Motor neuron (in vitro differentiated cells): Measurements from ENCODE around the gene UBE2G2. TPM values are rescaled to one million over a fixed set of nuclear protein-coding genes. Genes with fewer than 3 reads are reported as not detected.
"Not testable (repeated sequence)": the region's sequence is repeated elsewhere in the genome, so short reads cannot be mapped to it uniquely, and the experiment has no call there.

Source experiments
- ATAC-seq, 8 experiments: fragments of 200-7000 bp; cut with Tn5 transposase; replicated peaks in 6 of 8; 2 replicates each; pipeline ENCODE4 v1.8.0; 2021; ENCODE audit warnings: mild to moderate bottlenecking in 8 of 8, moderate library complexity in 8 of 8
- H3K27ac ChIP-seq, 2 donors: fragments of 250-450 bp; sonication (Bioruptor Pico); 2 replicates each; pipeline ENCODE4 v1.9.0; 2021; ENCODE audit warnings: antibody characterized with exemption in 2 of 2, mild to moderate bottlenecking in 2 of 2, moderate library complexity in 1 of 2
- H3K4me1 ChIP-seq, 2 donors: fragments of 250-450 bp; sonication (Bioruptor Pico); replicated peaks in 1 of 2; 2 replicates each; pipeline ENCODE4 v1.6.1; 2021; ENCODE audit warnings: antibody characterized with exemption in 2 of 2, mild to moderate bottlenecking in 2 of 2, moderate library complexity in 1 of 2
- H3K4me3 ChIP-seq, 5 donors: fragments of 250-450 bp; sonication (Bioruptor Pico); 2 replicates each; pipeline ENCODE4 v1.9.0; 2021; ENCODE audit warnings: antibody characterized with exemption in 5 of 5, mild to moderate bottlenecking in 5 of 5, moderate library complexity in 4 of 5
- WGBS, 10 experiments: fragments of 450-650 bp; shearing (Covaris generic); methylation state at CpG; one replicate each; pipeline ENCODE4 v1.0.0; 2022; 5-methylcytosine and 5-hydroxymethylcytosine counted together
- in situ Hi-C, 9 experiments: fragments of 400-800 bp; cut with MboI; loops; one replicate each; pipeline ENCODE4 v1.15.0; 2021; ENCODE audit warnings: low sequenced_read_pairs in 9 of 9, low pct_unique_long_range_greater_than_20kb in 2 of 9; ENCODE audit not compliant: unreplicated experiment in 9 of 9
- total RNA-seq, 8 experiments: library from RNA; unstranded; fragments of 300-600 nt; gene quantifications; 2 replicates each; pipeline versions ENCODE4 v1.2.3 to v1.2.4, GENCODE V29; 2022

The UBE2G2 gene
- total RNA-seq, 8 experiments from 2014 or later = 32.6 to 142 (median 54.7) TPM

DNA sequence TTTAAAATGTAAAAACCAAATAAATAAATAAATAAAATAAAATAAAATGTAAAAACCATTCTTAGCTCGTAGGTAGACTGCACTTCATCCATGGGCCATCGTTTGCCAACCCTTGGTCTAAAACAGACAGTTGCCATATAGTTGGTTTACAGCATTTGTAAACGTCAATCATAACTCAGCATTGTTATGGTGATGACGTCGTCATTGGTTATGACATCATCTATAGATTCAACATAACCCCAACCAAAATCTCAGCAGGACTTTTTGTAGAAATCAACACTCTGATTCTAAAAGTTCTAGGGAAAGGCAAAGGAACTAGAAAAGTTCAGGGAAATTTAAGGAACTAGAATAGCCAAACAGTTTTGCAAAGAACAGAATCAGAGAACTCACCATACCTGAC is 32.0 kb upstream of the UBE2G2 start:
- WGBS, 10 experiments = 28 to 94% (median 80%) methylated on average over 1 to 5 of the region's 5 CpGs
- in situ Hi-C loops = loop anchor here in 1 of 9 experiments (25.0 kb wide), 1 partner anchor 96 kb away; no protein-coding TSS in a partner anchor
- H3K4me1 ChIP-seq = peaks cover 4 to 8% of the 10 kb centered on the region in 2 donors
- H3K4me3 ChIP-seq = no peak overlapping the region
- no peak overlapping the region for H3K27ac ChIP-seq
- ATAC-seq = no peak

DNA sequence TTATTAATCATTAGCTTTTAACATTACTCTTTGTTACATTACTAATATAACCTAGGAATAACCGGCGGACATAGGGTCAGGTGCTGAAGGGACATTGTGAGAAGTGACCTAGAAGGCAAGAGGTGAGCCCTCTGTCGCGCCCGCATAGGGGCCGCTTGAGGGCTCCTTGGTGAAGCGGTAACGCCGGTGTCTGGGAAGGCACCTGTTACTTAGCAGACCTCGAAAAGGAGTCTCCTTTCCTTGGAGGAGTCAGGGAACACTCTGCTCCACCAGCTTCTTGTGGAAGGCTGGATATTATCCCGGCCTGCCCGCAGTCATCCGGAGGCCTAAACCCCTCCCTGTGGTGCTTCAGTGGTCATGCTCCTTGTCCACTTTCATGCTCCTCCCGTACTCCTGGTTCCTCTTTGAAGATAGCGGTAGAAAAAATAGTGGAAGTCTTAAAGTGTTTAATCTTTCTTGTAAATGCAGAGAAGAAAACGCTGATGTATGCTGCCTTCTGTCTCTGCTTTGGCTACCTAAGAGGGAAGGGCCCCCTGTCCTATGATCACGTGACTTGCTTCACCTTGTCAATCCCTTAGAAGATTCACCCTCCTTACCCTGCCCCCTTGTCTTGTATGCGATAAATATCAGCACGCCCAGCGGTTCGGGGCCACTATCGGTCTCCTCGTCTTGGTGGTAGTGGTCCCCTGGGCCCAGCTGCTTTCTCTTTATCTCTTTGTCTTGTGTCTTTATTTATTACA is 31.1 kb upstream of the UBE2G2 start:
- 69 to 91% (median 82%) methylated on average over 1 to 17 of the region's 23 CpGs for WGBS, 10 experiments
- in situ Hi-C loops = loop anchor here in 1 of 9 experiments (25.0 kb wide), 1 partner anchor 95 kb away; no protein-coding TSS in a partner anchor
- ATAC-seq = not testable (repeated sequence)

DNA sequence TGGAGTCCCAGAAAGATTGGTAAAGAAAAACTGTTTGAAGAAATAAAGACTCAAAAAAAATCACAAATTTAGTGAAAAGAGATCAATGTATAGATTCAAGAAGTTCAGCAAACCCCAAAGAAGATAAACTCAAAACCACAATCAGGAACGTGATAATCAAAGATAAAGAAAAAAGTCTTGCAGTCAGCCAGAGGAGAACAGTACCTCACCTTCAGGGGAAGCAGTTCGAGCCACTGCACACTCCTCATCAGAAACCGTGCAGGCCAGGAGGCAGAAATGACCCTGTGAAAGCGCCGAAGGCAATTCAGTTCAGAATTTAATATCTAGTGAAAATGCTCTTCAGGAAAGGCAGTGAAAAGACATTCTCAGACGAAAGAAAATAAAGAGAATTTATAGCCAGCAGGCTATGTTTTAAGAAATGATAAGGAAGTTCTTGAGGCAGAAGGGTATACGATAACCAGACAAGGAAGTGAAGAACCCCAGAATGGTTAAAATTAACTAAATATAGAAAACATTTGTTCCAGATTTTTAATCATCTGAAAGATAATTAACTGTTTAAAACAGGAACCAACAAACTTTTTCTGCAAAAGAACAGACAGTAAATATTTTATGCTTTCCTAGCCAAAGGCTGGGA is 29.7 kb upstream of the UBE2G2 start:
- no peak overlapping the region for H3K27ac ChIP-seq
- in situ Hi-C loops = loop anchor here in 1 of 9 experiments (25.0 kb wide), 1 partner anchor 94 kb away; no protein-coding TSS in a partner anchor
- H3K4me3 ChIP-seq = no peak overlapping the region
- H3K4me1 ChIP-seq = peaks cover under 1 to 3% of the 10 kb centered on the region in 2 donors
- WGBS, 10 experiments = 26 to 92% (median 69%) methylated on average over 4 to 7 of the region's 7 CpGs; no CpG with 5 or more reads in 1 of the 10 experiments
- ATAC-seq = no peak

More for the DNA sequence above, 31.1 kb upstream of the UBE2G2 start:
- not testable (repeated sequence) for H3K4me1 ChIP-seq, H3K4me3 ChIP-seq, H3K27ac ChIP-seq

DNA sequence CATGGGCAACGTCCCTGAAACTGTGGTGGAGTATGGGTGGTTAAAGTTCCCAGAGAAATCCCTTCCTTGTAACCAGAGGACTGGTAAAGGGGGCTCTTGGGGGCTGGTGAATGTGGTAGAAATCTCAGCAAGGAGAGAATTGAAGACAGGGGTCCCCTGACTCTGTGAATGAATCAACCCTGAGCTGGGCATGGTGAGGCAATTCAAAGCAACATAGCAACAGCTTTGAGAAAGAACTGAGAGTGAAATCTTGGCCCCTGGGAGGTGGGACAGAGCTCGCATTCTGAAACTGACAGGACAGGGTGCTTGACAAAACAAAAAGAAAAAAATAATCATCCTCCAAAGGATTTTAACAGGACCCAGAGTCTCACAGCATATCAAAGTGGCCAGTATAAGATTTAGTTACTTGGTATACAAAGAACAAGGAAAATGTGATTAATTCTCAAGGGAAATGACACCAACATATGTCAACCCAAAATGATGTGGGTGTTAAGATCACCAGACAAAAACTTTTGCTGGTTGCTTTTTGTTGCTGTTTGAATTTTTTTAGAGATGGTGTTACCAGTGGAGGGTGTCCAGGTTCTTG is 28.0 kb upstream of the UBE2G2 start:
- Histone ChIP-seq H3K4me3 (no peak overlapping the region), H3K27ac (no peak overlapping the region), H3K4me1 (peaks cover 0 to 3% of the 10 kb centered on the region in 2 donors)
- in situ Hi-C loops = loop anchor here in 1 of 9 experiments (25.0 kb wide), 1 partner anchor 92 kb away; no protein-coding TSS in a partner anchor
- 14 to 100% (median 55%) methylated on average over 1 to 2 of the region's 2 CpGs; no CpG with 5 or more reads in 3 of the 10 experiments for WGBS, 10 experiments
- ATAC-seq = no peak

DNA sequence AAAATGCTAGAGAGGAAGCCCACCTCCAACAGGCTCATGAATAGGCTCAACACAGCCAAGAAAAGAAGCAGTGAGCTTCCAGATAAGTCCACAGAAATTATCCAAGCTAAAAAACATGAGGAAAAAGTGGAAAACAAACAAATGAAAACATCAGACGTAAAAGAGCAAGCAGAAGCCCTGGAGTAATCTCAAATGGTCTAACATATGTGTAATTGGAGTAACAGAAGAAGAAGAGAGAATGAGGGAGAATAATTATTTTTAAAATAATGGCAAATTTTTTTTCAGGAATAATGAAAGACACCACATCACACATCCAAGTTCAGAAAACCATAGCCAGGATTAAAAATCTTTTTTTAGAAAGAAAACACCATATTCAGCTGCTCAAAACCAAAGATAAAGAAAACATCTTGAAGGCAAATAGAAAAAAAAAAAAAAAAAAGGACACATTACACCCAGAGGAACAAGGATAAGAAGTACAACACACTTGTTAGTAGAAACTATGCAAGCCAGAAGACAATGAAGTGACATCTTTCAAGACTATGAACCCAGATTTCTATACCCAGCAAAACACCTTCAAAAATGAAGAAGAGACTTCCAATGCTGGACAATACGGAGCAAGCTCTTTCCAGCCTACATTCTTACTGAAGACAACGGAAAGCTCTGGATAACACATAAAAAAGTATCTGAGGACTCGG is 26.9 kb upstream of the UBE2G2 start:
- Histone ChIP-seq H3K4me3 (no peak overlapping the region), H3K4me1 (peaks cover 0 to 3% of the 10 kb centered on the region in 2 donors), H3K27ac (no peak overlapping the region)
- in situ Hi-C loops = loop anchor here in 1 of 9 experiments (25.0 kb wide), 1 partner anchor 91 kb away; no protein-coding TSS in a partner anchor
- ATAC-seq = no peak
- 10 to 96% (median 61%) methylated on average over 1 to 4 of the region's 4 CpGs for WGBS, 10 experiments

DNA sequence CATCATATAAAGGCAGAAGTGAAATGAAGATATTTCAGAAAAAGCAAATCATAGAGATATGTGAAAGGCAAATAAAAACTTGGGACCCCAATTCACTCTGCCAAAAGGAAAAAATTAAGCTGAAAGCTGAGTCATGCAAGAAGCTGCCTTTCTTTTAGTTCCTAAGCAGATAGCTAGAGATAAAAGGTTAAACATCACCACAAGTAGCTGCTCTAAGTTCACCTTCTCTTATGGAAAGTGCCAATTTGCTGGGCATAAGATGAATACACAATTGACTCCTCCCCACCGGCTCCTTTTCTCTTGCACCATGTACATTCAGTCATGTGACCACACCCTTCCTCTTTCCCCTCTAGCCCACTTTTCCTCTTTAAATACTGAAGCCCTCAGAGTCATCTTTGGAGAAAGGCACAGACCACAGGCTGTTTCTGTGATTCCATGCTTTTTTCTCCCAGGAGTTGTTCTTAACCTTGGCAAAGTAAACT is 21.6 kb upstream of the UBE2G2 start:
- 43 to 100% (median 75%) methylated on average over 1 of the region's 1 CpG; no CpG with 5 or more reads in 4 of the 10 experiments for WGBS, 10 experiments
- Histone ChIP-seq H3K27ac (no peak overlapping the region), H3K4me3 (no peak overlapping the region), H3K4me1 (peaks cover 0 to 6% of the 10 kb centered on the region in 2 donors)
- in situ Hi-C loops = no loop called here
- no peak for ATAC-seq

DNA sequence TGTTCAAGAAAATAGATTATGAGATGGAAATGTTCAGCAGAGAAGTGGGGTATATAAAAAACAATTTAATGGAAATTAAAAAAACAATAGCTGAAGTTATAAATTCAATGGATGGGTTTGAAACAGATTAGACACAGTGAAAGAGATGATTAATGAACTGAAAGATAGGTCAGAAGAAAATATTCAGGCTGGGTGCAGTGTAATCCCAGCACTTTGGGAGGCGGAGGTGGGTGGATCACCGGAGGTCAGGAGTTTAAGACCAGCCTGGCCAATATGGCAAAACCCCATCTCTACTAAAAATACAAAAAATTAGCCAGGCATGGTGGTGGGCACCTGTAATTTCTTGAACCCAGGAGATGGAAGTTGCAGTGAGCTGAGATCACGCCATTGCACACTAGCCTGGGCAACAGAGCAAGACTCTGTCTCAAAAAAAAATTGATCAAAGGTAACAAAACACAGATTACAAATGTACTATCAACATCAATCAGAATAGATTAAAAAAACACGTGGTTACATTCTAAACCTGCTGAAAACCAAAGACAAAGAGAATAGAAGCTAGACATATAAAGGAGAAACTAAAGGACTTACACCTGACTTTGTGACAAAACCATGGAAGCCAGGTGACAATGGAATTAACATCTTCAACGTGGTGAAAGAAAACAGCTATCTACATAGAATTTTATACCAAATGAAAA is 21.0 kb upstream of the UBE2G2 start:
- in situ Hi-C loops = no loop called here

DNA sequence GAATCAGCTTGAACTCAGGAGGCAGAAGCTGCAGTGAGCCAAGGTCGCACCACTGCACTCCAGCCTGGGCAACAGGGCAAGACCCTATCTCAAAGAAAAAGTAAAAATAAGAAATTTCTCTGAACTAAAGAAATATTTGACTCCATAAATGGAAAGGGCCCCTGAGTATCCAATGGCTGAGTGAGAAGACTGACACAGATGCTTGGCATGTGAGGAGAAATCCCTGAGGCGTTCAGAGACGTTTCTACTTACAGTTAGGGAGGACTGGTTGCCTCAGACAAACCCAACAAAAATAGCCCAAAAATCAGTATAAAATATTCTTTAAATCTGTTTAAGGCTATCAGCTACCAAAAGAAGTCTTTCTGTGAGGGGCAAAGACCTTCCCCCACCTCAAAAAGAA is 19.2 kb upstream of the UBE2G2 start:
- no peak for ATAC-seq
- 0 to 100% (median 89%) methylated on average over 1 to 3 of the region's 3 CpGs; no CpG with 5 or more reads in 4 of the 10 experiments for WGBS, 10 experiments
- Histone ChIP-seq H3K4me1 (peaks cover 2 to 6% of the 10 kb centered on the region in 2 donors), H3K4me3 (no peak overlapping the region), H3K27ac (no peak overlapping the region)
- in situ Hi-C loops = no loop called here

More for the DNA sequence above, 21.0 kb upstream of the UBE2G2 start:
- Histone ChIP-seq H3K4me3 (no peak overlapping the region), H3K27ac (no peak overlapping the region), H3K4me1 (peaks cover 0 to 6% of the 10 kb centered on the region in 2 donors)
- no peak for ATAC-seq
- WGBS, 10 experiments = 0 to 65% (median 56%) methylated on average over 2 to 5 of the region's 5 CpGs

DNA sequence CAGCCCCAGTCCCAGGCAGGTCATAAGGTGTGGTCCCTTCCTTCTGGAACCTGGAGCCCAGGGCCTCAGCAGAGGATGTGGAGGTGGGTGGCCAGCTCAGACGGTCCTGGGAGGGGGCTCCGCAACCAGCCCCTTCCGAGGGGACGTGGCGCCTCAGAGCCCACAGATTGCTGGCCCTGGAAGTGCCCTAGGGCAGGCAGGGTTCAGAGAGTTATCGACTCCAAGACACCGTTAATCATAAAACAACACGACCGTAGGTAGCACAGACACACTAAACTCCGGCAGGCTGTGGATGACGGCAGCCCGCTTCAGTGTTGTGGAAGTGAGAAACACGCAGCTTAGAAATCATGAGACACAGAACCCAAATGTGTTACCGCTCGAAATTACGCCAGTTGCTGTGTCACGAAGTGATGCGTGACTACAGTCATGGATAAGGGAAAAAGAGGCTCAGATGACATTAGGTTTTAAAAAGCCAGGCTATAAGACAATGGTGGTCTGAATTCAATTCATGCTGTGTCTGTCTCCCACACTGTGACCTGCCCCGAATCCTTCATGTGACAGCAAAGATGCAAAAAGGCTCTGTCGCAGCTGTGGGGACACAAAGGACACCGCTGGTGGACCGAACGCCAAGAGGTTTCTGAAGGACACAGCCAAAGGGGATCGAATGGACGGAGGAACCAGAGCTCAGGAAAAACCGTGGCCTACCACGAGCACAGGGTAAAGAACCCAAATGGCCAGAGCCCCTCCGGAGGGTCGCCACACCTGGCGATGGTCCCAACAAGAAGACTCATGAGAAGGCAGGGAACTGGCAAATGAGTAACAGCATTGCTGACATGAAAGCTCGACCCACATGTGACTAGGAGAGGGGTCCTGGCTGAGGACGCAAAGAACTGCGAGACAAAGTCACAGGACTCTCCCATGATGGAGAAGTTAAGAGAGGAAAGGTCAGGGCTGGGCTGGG is 17.9 kb upstream of the UBE2G2 start:
- Histone ChIP-seq H3K4me1 (peaks cover 2 to 6% of the 10 kb centered on the region in 2 donors), H3K27ac (no peak overlapping the region), H3K4me3 (no peak overlapping the region)
- in situ Hi-C loops = no loop called here
- ATAC-seq = no peak
- 89 to 100% (median 93%) methylated on average over 2 to 15 of the region's 33 CpGs for WGBS, 10 experiments

DNA sequence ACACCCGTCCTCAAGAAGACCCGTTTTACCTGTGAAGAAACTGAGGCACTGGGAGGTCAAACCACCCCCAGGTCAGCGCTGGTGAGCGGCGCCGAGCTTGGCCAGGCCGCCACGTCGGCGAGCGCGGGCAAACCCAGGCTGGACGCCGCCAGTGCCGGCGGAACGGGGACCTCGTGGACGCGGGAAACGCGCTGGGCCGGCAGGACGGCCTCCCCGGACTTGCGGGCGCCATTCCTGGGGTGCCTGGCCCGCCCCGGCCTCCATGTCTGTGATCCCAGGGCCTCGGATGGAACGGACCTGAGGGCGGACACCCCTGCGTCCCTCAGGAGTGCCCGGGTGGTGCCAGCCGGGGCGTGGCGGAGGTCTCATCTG is 17.0 kb upstream of the UBE2G2 start:
- no peak for ATAC-seq
- in situ Hi-C loops = no loop called here
- Histone ChIP-seq H3K27ac (peak overlapping the region; percentile 88 to 89), H3K4me1 (peaks cover 2 to 6% of the 10 kb centered on the region in 2 donors), H3K4me3 (peak overlapping the region; percentile 60 to 99 (median 93))
- 8 to 79% (median 60%) methylated on average over 2 to 19 of the region's 37 CpGs; no CpG with 5 or more reads in 5 of the 10 experiments for WGBS, 10 experiments

DNA sequence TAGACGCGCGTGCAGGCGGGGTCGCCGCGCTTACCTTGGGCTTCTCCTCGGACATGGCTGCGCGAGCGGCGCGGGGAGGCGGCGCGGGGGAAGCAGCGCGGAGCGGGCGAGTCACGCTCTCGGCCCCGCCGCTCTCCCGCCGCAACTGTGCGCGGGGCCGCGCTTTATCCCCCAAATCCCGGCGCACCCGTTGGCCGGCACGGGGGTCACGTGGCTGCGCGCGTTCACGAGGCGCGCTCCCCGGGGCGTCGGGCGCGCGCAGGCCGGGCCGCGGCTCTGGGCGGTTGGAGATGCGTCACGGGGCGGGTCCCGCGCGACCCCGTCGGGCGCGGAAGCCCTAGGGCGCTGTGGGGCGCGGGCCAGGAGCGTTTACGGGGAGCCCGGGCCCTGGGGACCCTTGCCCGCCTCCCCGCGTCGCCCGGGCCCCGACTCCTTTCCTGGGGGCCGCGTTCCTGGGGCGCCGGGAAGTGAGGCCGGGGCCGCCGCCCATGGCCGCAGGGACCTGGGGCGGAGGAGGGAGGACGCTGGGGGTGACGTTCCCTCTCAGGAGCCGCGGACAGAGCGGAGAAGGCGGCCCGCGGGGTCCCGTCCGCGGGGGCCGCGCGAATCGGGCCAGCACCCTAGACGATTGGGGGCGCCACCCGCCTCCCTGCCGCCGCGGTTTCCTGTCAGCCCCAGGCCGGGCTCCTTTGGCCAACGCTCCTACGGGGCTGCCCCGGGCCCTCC is 16.5 kb upstream of the UBE2G2 start, which contains the start of gene SUMO3:
SUMO3 (minus strand) TSS at position 149 of the 726 bp plus-strand sequence; CDS start at position 55, 94 bp downstream.
- in situ Hi-C loops = no loop called here
- H3K27ac ChIP-seq = peak within 1 kb of the TSS; percentile 88 to 89
- H3K4me3 ChIP-seq = peak within 1 kb of the TSS; percentile 60 to 99 (median 93)
- ATAC-seq = peak; percentile 66 to 77 (median 72)
- peaks cover 2 to 6% of the 10 kb centered on the region in 2 donors for H3K4me1 ChIP-seq
- WGBS, 10 experiments = 0 to 8% (median 1%) methylated on average over 3 to 23 of the region's 108 CpGs; no CpG with 5 or more reads in 7 of the 10 experiments
